ENCODE measurements around the gene ACLY. TPM values are rescaled to one million over a fixed set of nuclear protein-coding genes. Genes with fewer than 3 reads are reported as not detected.

The ACLY gene
- total and polyA plus RNA-seq, 10 of the 15 experiments (the other 5 are each of a cell fraction or from before 2014, with no cell fraction given): 32.6 to 224 (median 114) TPM

- BruUV-seq (replicated peaks): no TSS peak
- TF ChIP-seq LARP7 (IDR thresholded peaks at IDR 0.05) (peak; percentile 46; the same call in 1 of the 2 replicates), ATF7 (IDR thresholded peaks at IDR 0.05; ENCODE audit: low read depth) (no peak), TCF12 (IDR thresholded peaks at IDR 0.05; ENCODE audit: low read depth, low read length) (0 out of 2 replicates have a peak, but pooled peaks have one; percentile 1), SUPT20H (IDR thresholded peaks at IDR 0.05; ENCODE audit: borderline replicate concordance, control insufficient read depth, low read depth, low read length) (no peak), GATAD2B (conservative IDR thresholded peaks at IDR 0.05; ENCODE audit: low read depth) (0 out of 2 replicates have a peak, but pooled peaks have one; percentile 37), RB1 (IDR thresholded peaks at IDR 0.05; ENCODE audit: borderline replicate concordance) (peak; percentile 81; the same call in 1 of the 2 replicates), IRF4 (IDR thresholded peaks at IDR 0.05; ENCODE audit: low read depth, low read length) (0 out of 2 replicates have a peak, but pooled peaks have one; percentile 31), TCF3 (IDR thresholded peaks at IDR 0.05; ENCODE audit: borderline replicate concordance, insufficient read depth, low read depth, low read length) (no peak), NR2F1 (conservative IDR thresholded peaks at IDR 0.05) (peak; percentile 84), RAD21 (IDR thresholded peaks at IDR 0.05; ENCODE audit: insufficient read depth, low read depth, low read length) (peak; percentile 92), YY1 (IDR thresholded peaks at IDR 0.05; ENCODE audit: low read depth, low read length) (0 out of 2 replicates have a peak, but pooled peaks have one; percentile 33), NRF1 (conservative IDR thresholded peaks at IDR 0.05; ENCODE audit: low read depth, low read length) (no peak), SREBF2 (IDR thresholded peaks at IDR 0.05; ENCODE audit: low read length) (no peak), ZNF384 (IDR thresholded peaks at IDR 0.05; ENCODE audit: borderline replicate concordance, low read depth, low read length) (no peak), JUNB (IDR thresholded peaks at IDR 0.05) (no peak), RUNX3 (IDR thresholded peaks at IDR 0.05; ENCODE audit: low read length) (peak; percentile 23; the same call in 1 of the 2 replicates), ELK1 (IDR thresholded peaks at IDR 0.05; ENCODE audit: low read depth, low read length) (no peak)
- TF ChIP-seq, protein P1, sequence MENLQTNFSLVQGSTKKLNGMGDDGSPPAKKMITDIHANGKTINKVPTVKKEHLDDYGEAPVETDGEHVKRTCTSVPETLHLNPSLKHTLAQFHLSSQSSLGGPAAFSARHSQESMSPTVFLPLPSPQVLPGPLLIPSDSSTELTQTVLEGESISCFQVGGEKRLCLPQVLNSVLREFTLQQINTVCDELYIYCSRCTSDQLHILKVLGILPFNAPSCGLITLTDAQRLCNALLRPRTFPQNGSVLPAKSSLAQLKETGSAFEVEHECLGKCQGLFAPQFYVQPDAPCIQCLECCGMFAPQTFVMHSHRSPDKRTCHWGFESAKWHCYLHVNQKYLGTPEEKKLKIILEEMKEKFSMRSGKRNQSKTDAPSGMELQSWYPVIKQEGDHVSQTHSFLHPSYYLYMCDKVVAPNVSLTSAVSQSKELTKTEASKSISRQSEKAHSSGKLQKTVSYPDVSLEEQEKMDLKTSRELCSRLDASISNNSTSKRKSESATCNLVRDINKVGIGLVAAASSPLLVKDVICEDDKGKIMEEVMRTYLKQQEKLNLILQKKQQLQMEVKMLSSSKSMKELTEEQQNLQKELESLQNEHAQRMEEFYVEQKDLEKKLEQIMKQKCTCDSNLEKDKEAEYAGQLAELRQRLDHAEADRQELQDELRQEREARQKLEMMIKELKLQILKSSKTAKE (IDR thresholded peaks at IDR 0.05; ENCODE audit: low read depth, poor library complexity, severe bottlenecking): peak; percentile 34
- TF ChIP-seq, protein P2, sequence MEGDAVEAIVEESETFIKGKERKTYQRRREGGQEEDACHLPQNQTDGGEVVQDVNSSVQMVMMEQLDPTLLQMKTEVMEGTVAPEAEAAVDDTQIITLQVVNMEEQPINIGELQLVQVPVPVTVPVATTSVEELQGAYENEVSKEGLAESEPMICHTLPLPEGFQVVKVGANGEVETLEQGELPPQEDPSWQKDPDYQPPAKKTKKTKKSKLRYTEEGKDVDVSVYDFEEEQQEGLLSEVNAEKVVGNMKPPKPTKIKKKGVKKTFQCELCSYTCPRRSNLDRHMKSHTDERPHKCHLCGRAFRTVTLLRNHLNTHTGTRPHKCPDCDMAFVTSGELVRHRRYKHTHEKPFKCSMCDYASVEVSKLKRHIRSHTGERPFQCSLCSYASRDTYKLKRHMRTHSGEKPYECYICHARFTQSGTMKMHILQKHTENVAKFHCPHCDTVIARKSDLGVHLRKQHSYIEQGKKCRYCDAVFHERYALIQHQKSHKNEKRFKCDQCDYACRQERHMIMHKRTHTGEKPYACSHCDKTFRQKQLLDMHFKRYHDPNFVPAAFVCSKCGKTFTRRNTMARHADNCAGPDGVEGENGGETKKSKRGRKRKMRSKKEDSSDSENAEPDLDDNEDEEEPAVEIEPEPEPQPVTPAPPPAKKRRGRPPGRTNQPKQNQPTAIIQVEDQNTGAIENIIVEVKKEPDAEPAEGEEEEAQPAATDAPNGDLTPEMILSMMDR (IDR thresholded peaks at IDR 0.05 in 2 of 3, conservative IDR thresholded peaks at IDR 0.05 in 1 of 3; ENCODE audit: control insufficient read depth in 2 of 3, extremely low read depth in 1 of 3, insufficient read depth in 1 of 3, low read depth in 3 of 3, low read length in 3 of 3): peak; percentile 91 to 93 (median 91)
Measured at GRCh38 chr17:41962768-41963434, 44.1 kb upstream of the ACLY start.

More at GRCh38 chr17:41962768-41963434, 44.1 kb upstream of the ACLY start:
- no peak overlapping the region for H3K27ac ChIP-seq (ENCODE audit: control insufficient read depth, insufficient read depth)
- intact Hi-C loops (cut with micrococcal nuclease; ENCODE audit: unreplicated experiment) (loop anchor here (1.0 kb wide), 1 partner anchor 153 kb away; no protein-coding TSS in a partner anchor), in situ Hi-C loops (cut with MboI) (loop anchor here (5.0 kb wide), 1 partner anchor 149 kb away; the partner anchor contains the start of gene DHX58)
- H3K4me2 ChIP-seq (ENCODE audit: control insufficient read depth, insufficient read depth): no peak overlapping the region
- H3K4me3 ChIP-seq: no peak overlapping the region
- peaks cover 6% of the 10 kb centered on the region for H3K4me1 ChIP-seq (ENCODE audit: control insufficient read depth, insufficient read depth, low read length)
- no peaks in the 10 kb centered on the region for H3K27me3 ChIP-seq (replicated peaks in 1 of 2; ENCODE audit: control insufficient read depth in 2 of 2, insufficient read depth in 2 of 2, low read length in 1 of 2)
- ChIA-PET SMC1A (ENCODE audit: uncharacterized antibody, unreplicated experiment) (interaction anchor here (0.6 to 5.7 kb wide), 13 partner anchors 10 to 219 kb away, joined by 3 to 28 read pairs (median 4); partner anchors contain the start of genes DHX58, KAT2A, KCNH4 and NKIRAS2), POLR2A (interaction anchor here (0.6 to 2.1 kb wide), 4 partner anchors 59 to 158 kb away, joined by 3 to 8 read pairs (median 4); partner anchors contain the start of genes DHX58 and KAT2A), CTCF (interaction anchor here (0.6 to 9.4 kb wide), 36 partner anchors 8 to 440 kb away, joined by 3 to 116 read pairs (median 4); partner anchors contain the start of genes DHX58, DNAJC7, HCRT and KAT2A), RAD21 (ENCODE audit: unreplicated experiment) (interaction anchor here (0.9 to 2.2 kb wide), 13 partner anchors 10 to 231 kb away, joined by 3 to 12 read pairs (median 5); partner anchors contain the start of genes GHDC, NKIRAS2 and ODAD4)
- H2AFZ ChIP-seq (ENCODE audit: control insufficient read depth, low read depth, low read length): no peak overlapping the region
- no peaks in the 10 kb centered on the region; a peak in 1 of 4 replicates for H3K36me3 ChIP-seq (ENCODE audit: control insufficient read depth in 2 of 2, insufficient read depth in 2 of 2, low read length in 1 of 2)
- H4K20me1 ChIP-seq (ENCODE audit: control insufficient read depth, insufficient read depth): no peaks in the 10 kb centered on the region
- H3K9ac ChIP-seq (ENCODE audit: control insufficient read depth, insufficient read depth, low read length): no peak overlapping the region
- peak; percentile 90 for FAIRE-seq
- H3K9me3 ChIP-seq (replicated peaks; ENCODE audit: control insufficient read depth, insufficient read depth, low read length): no peaks in the 10 kb centered on the region
- no peak for DNase-seq (ENCODE audit: low read depth, low spot score)
- 29% methylated on average over 9 of the region's 9 CpGs for WGBS (ENCODE audit: insufficient coverage, insufficient replicate concordance, low lambda C conversion rate, missing lambda C conversion rate)
- peaks cover 12% of the 10 kb centered on the region for H3K79me2 ChIP-seq (ENCODE audit: control insufficient read depth, insufficient read depth, low read length)
- peak; percentile 41 for ATAC-seq

Measured in GM12878 (cell line).